Measurements from ENCODE around the gene IL1RAPL1.

IL1RAPL1 gene

GRCh38 chrX:29254515-29254914, 667.3 kb downstream of the IL1RAPL1 start:
- DNase-seq, result no peak
- Histone ChIP-seq H3K27me3 (no peaks in the 10 kb centered on the region), H3K36me3 (no peaks in the 10 kb centered on the region), H3K9me3 (no peaks in the 10 kb centered on the region), H3K4me3 (ENCODE audit: low read depth, low read length) (no peak overlapping the region), H3K4me1 (no peaks in the 10 kb centered on the region)
- no peak for TF ChIP-seq CTCF (IDR thresholded peaks at IDR 0.05; ENCODE audit: low read depth, low read length)

GRCh38 chrX:29257521-29257920, 670.3 kb downstream of the IL1RAPL1 start:
- H3K4me1 ChIP-seq, result no peaks in the 10 kb centered on the region
- H3K36me3 ChIP-seq, result no peaks in the 10 kb centered on the region
- no peaks in the 10 kb centered on the region for H3K9me3 ChIP-seq
- H3K4me3 ChIP-seq (ENCODE audit: low read depth, low read length), result no peak overlapping the region
- TF ChIP-seq CTCF (IDR thresholded peaks at IDR 0.05; ENCODE audit: low read depth, low read length), result no peak
- no peaks in the 10 kb centered on the region for H3K27me3 ChIP-seq
- DNase-seq, result no peak

GRCh38 chrX:29269390-29269789, 682.1 kb downstream of the IL1RAPL1 start:
- H3K9me3 ChIP-seq, result no peaks in the 10 kb centered on the region
- no peaks in the 10 kb centered on the region for H3K36me3 ChIP-seq
- no peaks in the 10 kb centered on the region for H3K4me1 ChIP-seq
- H3K4me3 ChIP-seq (ENCODE audit: low read depth, low read length), result no peak overlapping the region
- no peak for DNase-seq
- H3K27me3 ChIP-seq, result no peaks in the 10 kb centered on the region
- no peak for TF ChIP-seq CTCF (IDR thresholded peaks at IDR 0.05; ENCODE audit: low read depth, low read length)

GRCh38 chrX:29274517-29274916, 687.3 kb downstream of the IL1RAPL1 start:
- no peak for TF ChIP-seq CTCF (IDR thresholded peaks at IDR 0.05; ENCODE audit: low read depth, low read length)
- H3K4me1 ChIP-seq, result no peaks in the 10 kb centered on the region
- no peak for DNase-seq
- H3K36me3 ChIP-seq, result no peaks in the 10 kb centered on the region
- no peak overlapping the region for H3K4me3 ChIP-seq (ENCODE audit: low read depth, low read length)
- H3K9me3 ChIP-seq, result no peaks in the 10 kb centered on the region
- no peaks in the 10 kb centered on the region for H3K27me3 ChIP-seq

- Histone ChIP-seq H3K27me3 (no peaks in the 10 kb centered on the region), H3K4me1 (no peaks in the 10 kb centered on the region), H3K36me3 (no peaks in the 10 kb centered on the region), H3K9me3 (no peaks in the 10 kb centered on the region), H3K4me3 (ENCODE audit: low read depth, low read length) (no peak overlapping the region)
- TF ChIP-seq CTCF (IDR thresholded peaks at IDR 0.05; ENCODE audit: low read depth, low read length), result no peak
- DNase-seq, result no peak
Observed at GRCh38 chrX:29275928-29276327, 688.7 kb downstream of the IL1RAPL1 start.

GRCh38 chrX:29281078-29281742, 694.0 kb downstream of the IL1RAPL1 start:
- Histone ChIP-seq H3K4me3 (ENCODE audit: low read depth, low read length) (no peak overlapping the region), H3K36me3 (no peaks in the 10 kb centered on the region), H3K4me1 (no peaks in the 10 kb centered on the region), H3K27me3 (no peaks in the 10 kb centered on the region), H3K9me3 (no peaks in the 10 kb centered on the region)
- DNase-seq, result no peak
- TF ChIP-seq CTCF (IDR thresholded peaks at IDR 0.05; ENCODE audit: low read depth, low read length), result no peak
